Omental fat pad (tissue), 4 donors: ENCODE results near the gene ARHGEF26. TPM values are rescaled to one million over a fixed set of nuclear protein-coding genes. Genes with fewer than 3 reads are reported as not detected.

ENCODE experiments used
- ATAC-seq: fragments of 150-250 bp; one replicate; pipeline ENCODE4 v1.9.1; 2016; ENCODE audit warnings: mild to moderate bottlenecking, moderate library complexity; ENCODE audit not compliant: low FRiP score
- DNase-seq: peaks from one replicate; pipeline ENCODE4 v3.0.0-alpha.2; 2019; ENCODE audit warnings: low spot score
- total RNA-seq, 4 donors: library from RNA; depleted of rRNA; stranded (reverse); fragments of >200 nt; gene quantifications; one replicate each; pipeline ENCODE4 v1.1.0, GENCODE V29; 2016
- TF ChIP-seq, protein P1 (sequence below), 3 donors: fragments of 450-650 bp; IDR thresholded peaks; one replicate each; pipeline ENCODE4 v1.5.1; 2016 to 2017; ENCODE audit warnings: antibody characterized with exemption in 3 of 3, mild to moderate bottlenecking in 3 of 3, moderate library complexity in 2 of 3

Gene ARHGEF26
- total RNA-seq, 4 donors from 2014 or later: 12.0 to 26.9 (median 14.1) TPM

DNA sequence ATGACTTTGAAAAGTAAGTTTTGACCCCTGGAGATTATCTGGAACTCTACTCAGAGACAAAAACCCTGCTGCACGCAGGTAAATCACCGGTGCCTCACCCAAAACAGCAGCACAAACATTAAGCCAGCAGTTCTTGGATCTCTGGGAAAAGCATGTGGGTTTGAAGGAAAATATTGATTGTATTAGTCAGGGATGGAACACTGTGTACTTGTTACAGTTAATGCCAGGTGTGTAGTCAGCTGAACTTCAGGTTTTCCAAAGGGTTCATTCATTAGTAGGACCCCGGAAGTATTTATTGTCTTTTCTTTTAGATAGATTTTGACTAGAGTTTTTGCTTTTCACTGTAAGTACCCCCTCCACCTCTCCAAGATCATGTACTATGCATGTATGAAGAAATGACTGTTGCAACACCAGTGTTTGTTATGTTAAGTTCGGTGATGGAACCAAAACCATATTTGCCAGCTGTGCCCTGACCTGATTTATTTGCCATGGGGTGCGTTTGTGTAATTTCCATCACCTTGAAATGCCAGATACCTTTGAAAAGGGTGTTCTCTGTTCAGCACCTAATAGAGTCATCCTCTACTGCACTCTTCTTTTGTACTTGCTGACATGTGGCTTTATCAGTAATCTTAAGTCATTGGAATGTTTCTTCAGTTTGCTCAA is 14.5 kb downstream of the ARHGEF26 start:
- TF ChIP-seq, protein P1, sequence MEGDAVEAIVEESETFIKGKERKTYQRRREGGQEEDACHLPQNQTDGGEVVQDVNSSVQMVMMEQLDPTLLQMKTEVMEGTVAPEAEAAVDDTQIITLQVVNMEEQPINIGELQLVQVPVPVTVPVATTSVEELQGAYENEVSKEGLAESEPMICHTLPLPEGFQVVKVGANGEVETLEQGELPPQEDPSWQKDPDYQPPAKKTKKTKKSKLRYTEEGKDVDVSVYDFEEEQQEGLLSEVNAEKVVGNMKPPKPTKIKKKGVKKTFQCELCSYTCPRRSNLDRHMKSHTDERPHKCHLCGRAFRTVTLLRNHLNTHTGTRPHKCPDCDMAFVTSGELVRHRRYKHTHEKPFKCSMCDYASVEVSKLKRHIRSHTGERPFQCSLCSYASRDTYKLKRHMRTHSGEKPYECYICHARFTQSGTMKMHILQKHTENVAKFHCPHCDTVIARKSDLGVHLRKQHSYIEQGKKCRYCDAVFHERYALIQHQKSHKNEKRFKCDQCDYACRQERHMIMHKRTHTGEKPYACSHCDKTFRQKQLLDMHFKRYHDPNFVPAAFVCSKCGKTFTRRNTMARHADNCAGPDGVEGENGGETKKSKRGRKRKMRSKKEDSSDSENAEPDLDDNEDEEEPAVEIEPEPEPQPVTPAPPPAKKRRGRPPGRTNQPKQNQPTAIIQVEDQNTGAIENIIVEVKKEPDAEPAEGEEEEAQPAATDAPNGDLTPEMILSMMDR (IDR thresholded peaks at IDR 0.05): no peak
- DNase-seq (no peak), ATAC-seq (no peak)

DNA sequence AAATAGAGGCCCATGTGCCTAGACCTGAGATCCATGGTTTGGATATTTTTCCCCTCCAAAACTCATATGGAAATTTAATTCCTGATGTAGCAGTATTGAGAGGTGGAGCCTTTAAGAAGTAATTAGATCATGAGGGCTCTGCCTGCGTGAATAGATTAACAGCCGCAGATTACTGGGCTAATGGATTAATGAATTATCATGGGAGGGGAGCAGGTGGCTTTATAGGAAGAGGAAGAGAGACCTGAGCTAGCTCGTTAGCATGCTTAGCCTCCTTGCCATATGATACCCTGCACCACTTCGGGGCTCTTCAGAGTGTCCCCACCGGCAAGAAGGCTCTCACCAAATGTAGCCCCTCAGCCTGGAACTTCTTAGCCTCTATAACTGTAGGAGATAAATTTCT is 15.8 kb downstream of the ARHGEF26 start:
- DNase-seq (no peak), ATAC-seq (no peak)
- TF ChIP-seq, protein P1 (IDR thresholded peaks at IDR 0.05): no peak

- TF ChIP-seq, protein P1 (IDR thresholded peaks at IDR 0.05): no peak
- ATAC-seq (no peak), DNase-seq (no peak)
Measured at GRCh38 chr3:154139996-154140436, 18.8 kb downstream of the ARHGEF26 start.

DNA sequence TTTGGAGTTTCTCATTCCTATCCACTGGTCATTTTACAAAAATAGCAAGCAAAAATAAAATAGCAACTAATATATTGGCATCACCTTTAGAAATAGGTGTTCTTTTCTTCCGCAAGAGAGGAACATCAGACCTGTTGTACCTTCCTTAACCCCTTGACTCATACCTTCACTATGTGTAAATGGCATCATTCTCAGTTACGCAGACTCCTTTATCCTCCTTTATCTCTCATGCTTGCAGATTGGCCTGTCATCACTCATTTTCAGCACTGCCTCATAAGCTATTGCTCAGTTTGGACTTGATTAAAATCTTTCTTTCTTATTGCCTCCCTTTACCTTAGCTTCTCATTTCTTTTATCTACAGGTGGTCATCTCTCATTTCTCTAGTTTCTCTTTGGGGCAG is 21.4 kb downstream of the ARHGEF26 start:
- TF ChIP-seq, protein P1 (IDR thresholded peaks at IDR 0.05): no peak
- no peak for ATAC-seq
- no peak for DNase-seq

DNA sequence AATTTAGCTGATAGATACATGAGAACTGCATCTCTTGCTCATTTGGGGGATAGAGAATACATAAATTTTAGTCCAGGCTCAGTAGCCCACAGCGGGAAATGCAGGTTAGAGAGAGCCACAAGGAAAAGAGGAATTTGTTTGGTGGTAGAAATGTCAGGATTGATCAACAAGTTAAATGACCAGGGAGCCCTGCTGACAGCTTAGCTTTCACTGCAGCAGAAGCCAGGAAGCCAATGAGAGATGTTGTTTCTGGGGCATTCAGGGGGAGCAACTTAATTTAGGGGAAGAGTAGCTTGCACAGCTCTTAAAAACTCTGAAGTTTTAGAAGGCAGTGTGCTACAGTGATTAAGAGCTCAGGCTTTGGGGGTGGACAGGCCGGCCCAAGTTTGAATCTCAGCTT is 22.7 kb downstream of the ARHGEF26 start:
- DNase-seq (no peak), ATAC-seq (no peak)
- TF ChIP-seq, protein P1 (IDR thresholded peaks at IDR 0.05): no peak

- DNase-seq: no peak
- no peak for ATAC-seq
- TF ChIP-seq, protein P1 (IDR thresholded peaks at IDR 0.05): no peak
Measured at GRCh38 chr3:154144825-154145465, 23.8 kb downstream of the ARHGEF26 start.

GRCh38 chr3:154148541-154148940 is 27.4 kb downstream of the ARHGEF26 start:
- DNase-seq (no peak), ATAC-seq (no peak)
- TF ChIP-seq, protein P1 (IDR thresholded peaks at IDR 0.05): no peak
